GM12878 (cell line): Measurements from ENCODE around the gene ABHD15. TPM values are rescaled to one million over a fixed set of nuclear protein-coding genes. Genes with fewer than 3 reads are reported as not detected.

Experiments
- ATAC-seq: fragments of 200-7000 bp; cut with Tn5 transposase; 3 replicates; pipeline ENCODE4 v1.9.1; 2020; ENCODE audit warnings: mild to moderate bottlenecking, moderate library complexity
- BruUV-seq: library from RNA; stranded (reverse); fragments of 400-500 nt; replicated peaks from 2 replicates; lab custom pipeline; 2021; lab: Mats Ljungman, UMichigan
- CTCF ChIA-PET: fragments of 300-600 bp; sonication (Branson Sonifier 250); formaldehyde crosslinking; extraction: SDS; loops from one replicate; lab custom pipeline; 2021; ENCODE audit warnings: inconsistent platforms; lab: Yijun Ruan, JAX
- POLR2A ChIA-PET: fragments of 350-600 bp; formaldehyde crosslinking; extraction: SDS; loops from one replicate; lab custom pipeline; 2021; ENCODE audit warnings: inconsistent platforms; lab: Charles Lee
- RAD21 ChIA-PET: fragments of 300-600 bp; sonication (Branson Sonifier 250); formaldehyde crosslinking; loops from one replicate; lab custom pipeline; 2023; ENCODE audit warnings: antibody characterized with exemption; ENCODE audit not compliant: unreplicated experiment; lab: Charles Lee
- SMC1A ChIA-PET: fragments of 300-600 bp; sonication (Branson Sonifier 250); formaldehyde crosslinking; loops from one replicate; lab custom pipeline; 2023; ENCODE audit not compliant: unreplicated experiment, uncharacterized antibody; lab: Charles Lee
- DNase-seq: peaks from one replicate; pipeline ENCODE4 v3.0.0-alpha.2; 2011; ENCODE audit warnings: low read depth, low spot score
- FAIRE-seq: peaks from 3 replicates; lab custom pipeline; 2011; peaks lifted over from hg19 to GRCh38; lab: Jason Lieb, UNC
- H2AFZ ChIP-seq: 2 replicates; pipeline ENCODE4 v1.6.0; 2011; ENCODE audit warnings: low read depth, low read length, control low read depth; ENCODE audit not compliant: control insufficient read depth
- H3K27ac ChIP-seq: 2 replicates; pipeline ENCODE4 v1.5.1; 2011; ENCODE audit warnings: control low read depth; ENCODE audit not compliant: control insufficient read depth, insufficient read depth
- H3K27me3 ChIP-seq, 2 experiments: replicated peaks in 1 of 2; 2 replicates each; pipeline versions ENCODE4 v1.6.0 to v1.6.1; 2011; ENCODE audit warnings: low read length in 1 of 2; ENCODE audit not compliant: control insufficient read depth in 2 of 2, insufficient read depth in 2 of 2
- H3K36me3 ChIP-seq, 2 experiments: 2 replicates each; pipeline ENCODE4 v1.5.1; 2011; ENCODE audit warnings: low read length in 1 of 2; ENCODE audit not compliant: control insufficient read depth in 2 of 2, insufficient read depth in 2 of 2
- H3K4me1 ChIP-seq: 2 replicates; pipeline ENCODE4 v1.6.1; 2011; ENCODE audit warnings: mild to moderate bottlenecking, low read length, moderate library complexity, mixed read lengths; ENCODE audit not compliant: control insufficient read depth, insufficient read depth
- H3K4me2 ChIP-seq: 2 replicates; pipeline ENCODE4 v1.6.0; 2011; ENCODE audit warnings: control low read depth; ENCODE audit not compliant: control insufficient read depth, insufficient read depth
- H3K4me3 ChIP-seq: fragments of 200-600 bp; sonication (generic); 2 replicates; pipeline ENCODE4 v1.5.1; 2016
- H3K79me2 ChIP-seq: 2 replicates; pipeline ENCODE4 v1.6.0; 2011; ENCODE audit warnings: low read length; ENCODE audit not compliant: control insufficient read depth, insufficient read depth
- H3K9ac ChIP-seq: 2 replicates; pipeline ENCODE4 v1.8.0; 2011; ENCODE audit warnings: low read length, control low read depth, mixed read lengths; ENCODE audit not compliant: control insufficient read depth, insufficient read depth
- H3K9me3 ChIP-seq: replicated peaks from 3 replicates; pipeline ENCODE4 v1.5.1; 2011; ENCODE audit warnings: mild to moderate bottlenecking, low read length; ENCODE audit not compliant: control insufficient read depth, insufficient read depth
- H4K20me1 ChIP-seq: 2 replicates; pipeline ENCODE4 v1.6.0; 2011; ENCODE audit not compliant: control insufficient read depth, insufficient read depth
- ATF3 ChIP-seq: IDR thresholded peaks from 2 replicates; pipeline ENCODE4 v1.6.1; 2011; ENCODE audit warnings: low read depth, mild to moderate bottlenecking, low read length, moderate library complexity, borderline replicate concordance; ENCODE audit errors: extremely low read depth
- ATF7 ChIP-seq: fragments of 450-650 bp; IDR thresholded peaks from 2 replicates; pipeline ENCODE4 v1.6.1; 2016; ENCODE audit warnings: low read depth, mild to moderate bottlenecking
- ESRRA ChIP-seq: IDR thresholded peaks from 2 replicates; pipeline ENCODE4 v1.6.1; 2012; ENCODE audit warnings: mild to moderate bottlenecking, low read length, improper control_type of control experiment
- IKZF1 ChIP-seq: fragments of 450-650 bp; conservative IDR thresholded peaks from 2 replicates; pipeline ENCODE4 v1.6.1; 2017; ENCODE audit warnings: antibody characterized with exemption, mild to moderate bottlenecking
- KAT2A ChIP-seq: conservative IDR thresholded peaks from 2 replicates; pipeline ENCODE4 v1.6.1; 2011; ENCODE audit warnings: low read depth, low read length; ENCODE audit not compliant: control insufficient read depth
- PML ChIP-seq: IDR thresholded peaks from 2 replicates; pipeline ENCODE4 v1.6.1; 2012; ENCODE audit warnings: low read length, inconsistent platforms
- POLR2AphosphoS5 ChIP-seq: IDR thresholded peaks from 2 replicates; pipeline ENCODE4 v1.6.1; 2011; ENCODE audit warnings: mild to moderate bottlenecking, low read length, inconsistent platforms
- SIX5 ChIP-seq: IDR thresholded peaks from 2 replicates; pipeline ENCODE4 v1.6.1; 2011; ENCODE audit warnings: mild to moderate bottlenecking, low read depth, low read length, moderate library complexity; ENCODE audit not compliant: severe bottlenecking
- SUPT20H ChIP-seq: IDR thresholded peaks from 2 replicates; pipeline ENCODE4 v1.6.1; 2011; ENCODE audit warnings: low read depth, mild to moderate bottlenecking, low read length, moderate library complexity, borderline replicate concordance; ENCODE audit not compliant: control insufficient read depth
- ZNF384 ChIP-seq: IDR thresholded peaks from 2 replicates; pipeline ENCODE4 v1.6.1; 2012; ENCODE audit warnings: low read depth, mild to moderate bottlenecking, low read length, improper control_type of control experiment, borderline replicate concordance
- WGBS: methylation state at CpG from one replicate; pipeline ENCODE4 v1.1.6; 2016; ENCODE audit warnings: low lambda C conversion rate; ENCODE audit not compliant: insufficient replicate concordance, insufficient coverage; ENCODE audit errors: missing lambda C conversion rate; 5-methylcytosine and 5-hydroxymethylcytosine counted together
- in situ Hi-C: fragments of 300-500 bp; cut with MboI; formaldehyde crosslinking; loops from 9 replicates; pipeline ENCODE4 v1.14.3; 2018; ENCODE audit warnings: mixed read lengths
- intact Hi-C: fragments of 100-400 bp; cut with micrococcal nuclease; formaldehyde crosslinking; loops from one replicate; pipeline ENCODE4 v1.14.2; 2022; ENCODE audit not compliant: unreplicated experiment
- polyA plus RNA-seq, 11 experiments: library from polyadenylated mRNA; depleted of rRNA in 4 of 11; unstranded in 6 of 11; stranded (reverse) in 5 of 11; fragments of >200 nt; fragmentation: Nextera tagmentation in 4 of 11; fragmentation: Illumina TruSeq in 1 of 11; extraction: Ambion mirVana in 4 of 11; extraction: Trizol in 1 of 11; gene quantifications; 1 replicate in 1 of 11; 2 replicates in 10 of 11; pipeline versions ENCODE4 v1.2.1 to v1.2.3, GENCODE V29; 2011 to 2016; ENCODE audit warnings: inconsistent platforms in 2 of 11, missing spikeins in 2 of 11, low read depth in 1 of 11
- total RNA-seq, 4 experiments: library from RNA; depleted of rRNA in 3 of 4; stranded (reverse); fragments of >200 nt in 3 of 4; fragmentation: Illumina TruSeq in 1 of 4; extraction: Trizol in 1 of 4; gene quantifications; 2 replicates each; pipeline versions ENCODE4 v1.2.1 to v1.2.3, GENCODE V29; 2013 to 2021

ABHD15 gene
- total and polyA plus RNA-seq, 10 of the 15 experiments (the other 5 are each of a cell fraction or from before 2014, with no cell fraction given): 2.1 to 9.2 (median 4.9) TPM

GRCh38 chr17:29588017-29588561 is 21.3 kb upstream of the ABHD15 start:
- H3K9ac ChIP-seq: peak overlapping the region; percentile 78
- CTCF ChIA-PET: interaction anchor here (0.6 to 6.7 kb wide), 10 partner anchors 7 to 343 kb away, joined by 3 to 82 read pairs (median 5); no protein-coding TSS in a partner anchor
- peaks cover 33% of the 10 kb centered on the region for H3K79me2 ChIP-seq
- peak overlapping the region; percentile 58 for H3K27ac ChIP-seq
- intact Hi-C loops: no loop called here
- no peaks in the 10 kb centered on the region for H3K27me3 ChIP-seq
- TF ChIP-seq ATF3 (no peak), ESRRA (no peak), SIX5 (no peak), POLR2AphosphoS5 (no peak), KAT2A (no peak), IKZF1 (no peak), PML (no peak), ZNF384 (no peak), SUPT20H (no peak), ATF7 (no peak)
- H3K4me2 ChIP-seq: peak overlapping the region; percentile 89
- no peak for ATAC-seq
- H3K4me3 ChIP-seq: peak overlapping the region; percentile 94
- BruUV-seq: no TSS peak
- DNase-seq: no peak
- RAD21 ChIA-PET: interaction anchor here (0.8 to 2.0 kb wide), 6 partner anchors 17 to 343 kb away, joined by 3 to 11 read pairs (median 4); no protein-coding TSS in a partner anchor
- H3K36me3 ChIP-seq: no peaks in the 10 kb centered on the region; a peak in 2 of 4 replicates
- SMC1A ChIA-PET: interaction anchor here (1.0 to 2.9 kb wide), 5 partner anchors 12 to 218 kb away, joined by 3 to 15 read pairs (median 3); no protein-coding TSS in a partner anchor
- H4K20me1 ChIP-seq: no peaks in the 10 kb centered on the region
- no peak for FAIRE-seq
- POLR2A ChIA-PET: interaction anchor here (0.6 to 3.1 kb wide), 6 partner anchors 9 to 29 kb away, joined by 3 to 9 read pairs (median 4); no protein-coding TSS in a partner anchor
- WGBS: 3% methylated on average over 8 of the region's 8 CpGs
- in situ Hi-C loops: no loop called here
- H2AFZ ChIP-seq: no peak overlapping the region
- H3K9me3 ChIP-seq: no peaks in the 10 kb centered on the region
- H3K4me1 ChIP-seq: peaks cover 51% of the 10 kb centered on the region
